NCI-H2081 (cell line): ENCODE data around the gene UGT1A5.
"Not testable (repeated sequence)": the region's sequence is repeated elsewhere in the genome, so short reads cannot be mapped to it uniquely, and the experiment has no call there.

Experiments
- DNase-seq, 2 experiments: peaks; one replicate each; lab custom pipeline; 2025; lab: John Stamatoyannopoulos, UW

Gene UGT1A5

GRCh38 chr2:233693963-233694362, 18.7 kb upstream of the UGT1A5 start:
- DNase-seq = no peak

- no peak for DNase-seq
Measured at GRCh38 chr2:233698740-233699139, 14.0 kb upstream of the UGT1A5 start.

- DNase-seq = no peak
Measured at GRCh38 chr2:233699424-233700027, 13.2 kb upstream of the UGT1A5 start.

GRCh38 chr2:233700028-233700635, 12.6 kb upstream of the UGT1A5 start:
- peak in 1 of 2 experiments; percentile 52 for DNase-seq

- DNase-seq = not testable (repeated sequence)
Measured at GRCh38 chr2:233700842-233701241, 11.9 kb upstream of the UGT1A5 start.

GRCh38 chr2:233702238-233702637, 10.5 kb upstream of the UGT1A5 start:
- DNase-seq = no peak

- DNase-seq = no peak
Measured at GRCh38 chr2:233705911-233706506, 6.7 kb upstream of the UGT1A5 start.

GRCh38 chr2:233706720-233707119, 6.0 kb upstream of the UGT1A5 start:
- no peak for DNase-seq

- no peak for DNase-seq
Measured at GRCh38 chr2:233707940-233708644, 4.6 kb upstream of the UGT1A5 start.

GRCh38 chr2:233708942-233709341, 3.8 kb upstream of the UGT1A5 start:
- no peak for DNase-seq

GRCh38 chr2:233711312-233712008, 1.2 kb upstream of the UGT1A5 start:
- peak; percentile 79 to 80 for DNase-seq

- no peak for DNase-seq
Measured at GRCh38 chr2:233713262-233713615, 532 bp downstream of the UGT1A5 start.

- no peak for DNase-seq
Measured at GRCh38 chr2:233714121-233714520, 1.4 kb downstream of the UGT1A5 start.

GRCh38 chr2:233718552-233718951, 5.8 kb downstream of the UGT1A5 start, which contains the start of gene UGT1A4:
TSS of gene UGT1A4 (plus strand) at chr2:233718736. CDS start at chr2:233718821, 85 bp downstream.
- DNase-seq = no peak

- no peak for DNase-seq
Measured at GRCh38 chr2:233728723-233729301, 16.1 kb downstream of the UGT1A5 start, which contains the start of gene UGT1A3. TSS of gene UGT1A3 (plus strand) at chr2:233729042. CDS start at chr2:233729127, 85 bp downstream.

GRCh38 chr2:233736868-233737653, 24.4 kb downstream of the UGT1A5 start:
- not testable (repeated sequence) for DNase-seq

GRCh38 chr2:233740870-233741269, 28.2 kb downstream of the UGT1A5 start:
- no peak for DNase-seq

GRCh38 chr2:233743464-233744259, 31.0 kb downstream of the UGT1A5 start:
- DNase-seq = no peak

- no peak for DNase-seq
Measured at GRCh38 chr2:233745073-233745755, 32.5 kb downstream of the UGT1A5 start.
